IMR-90 (cell line): ENCODE data around the gene ARAP2. TPM values are rescaled to one million over a fixed set of nuclear protein-coding genes. Genes with fewer than 3 reads are reported as not detected.

Source experiments
- ATAC-seq: fragments of 200-7000 bp; cut with Tn5 transposase; 2 replicates; pipeline ENCODE4 v1.9.1; 2020; ENCODE audit warnings: low read depth, mild to moderate bottlenecking, moderate library complexity
- BruUV-seq: library from RNA; stranded (reverse); fragments of 400-500 nt; replicated peaks from 2 replicates; lab custom pipeline; 2021; lab: Mats Ljungman, UMichigan
- CTCF ChIA-PET: fragments of 300-600 bp; formaldehyde crosslinking; extraction: SDS; loops from one replicate; lab custom pipeline; 2021; ENCODE audit warnings: antibody characterized with exemption; lab: Yijun Ruan, JAX
- POLR2A ChIA-PET: fragments of 300-600 bp; sonication (Branson Sonifier 250); formaldehyde crosslinking; loops from one replicate; lab custom pipeline; 2022; ENCODE audit warnings: antibody characterized with exemption; ENCODE audit not compliant: unreplicated experiment; lab: Charles Lee
- DNase-seq: peaks from one replicate; pipeline ENCODE4 v3.0.0; 2013
- H2AFZ ChIP-seq: replicated peaks from 2 replicates; pipeline ENCODE3; 2013; ENCODE audit warnings: low read length, mild to moderate bottlenecking; ENCODE audit not compliant: poor library complexity
- H2AK5ac ChIP-seq: 2 replicates; pipeline ENCODE4 v1.6.1; 2013; ENCODE audit warnings: low read depth, low read length, inconsistent platforms
- H2AK9ac ChIP-seq: replicated peaks from 2 replicates; pipeline ENCODE3; 2013; ENCODE audit warnings: mild to moderate bottlenecking, low read depth, low read length, moderate library complexity; ENCODE audit not compliant: poor library complexity
- H2BK120ac ChIP-seq: 2 replicates; pipeline ENCODE4 v1.6.1; 2013; ENCODE audit warnings: low read depth, low read length, inconsistent platforms
- H2BK15ac ChIP-seq: 3 replicates; pipeline ENCODE4 v1.6.1; 2013; ENCODE audit warnings: low read depth, low read length, inconsistent platforms
- H2BK20ac ChIP-seq: 2 replicates; pipeline ENCODE4 v1.6.1; 2013; ENCODE audit warnings: low read depth, mild to moderate bottlenecking, inconsistent platforms, low read length, moderate library complexity
- H2BK5ac ChIP-seq: 2 replicates; pipeline ENCODE4 v1.6.1; 2013; ENCODE audit warnings: mild to moderate bottlenecking, low read depth, low read length, inconsistent platforms; ENCODE audit not compliant: poor library complexity, severe bottlenecking
- H3K14ac ChIP-seq: replicated peaks from 2 replicates; pipeline ENCODE4 v1.6.1; 2013; ENCODE audit warnings: low read depth, low read length, inconsistent platforms
- H3K18ac ChIP-seq: 2 replicates; pipeline ENCODE4 v1.6.1; 2013; ENCODE audit warnings: low read depth, low read length, control low read depth
- H3K23ac ChIP-seq: 2 replicates; pipeline ENCODE4 v1.6.1; 2013; ENCODE audit warnings: low read depth, low read length, inconsistent platforms
- H3K27ac ChIP-seq: 2 replicates; pipeline ENCODE4 v1.5.1; 2013; ENCODE audit warnings: mild to moderate bottlenecking, control low read depth, low read length; ENCODE audit not compliant: insufficient read depth
- H3K27me3 ChIP-seq: 2 replicates; pipeline ENCODE4 v1.6.1; 2013; ENCODE audit warnings: low read length; ENCODE audit not compliant: control insufficient read depth, insufficient read depth
- H3K36me3 ChIP-seq: 2 replicates; pipeline ENCODE4 v1.6.1; 2013; ENCODE audit warnings: low read length, mixed read lengths; ENCODE audit not compliant: control insufficient read depth, insufficient read depth
- H3K4ac ChIP-seq: 2 replicates; pipeline ENCODE4 v1.6.1; 2013; ENCODE audit warnings: low read depth, low read length, inconsistent platforms
- H3K4me1 ChIP-seq: 2 replicates; pipeline ENCODE4 v1.6.1; 2013; ENCODE audit warnings: low read length, mixed read lengths; ENCODE audit not compliant: control insufficient read depth, insufficient read depth
- H3K4me2 ChIP-seq: 2 replicates; pipeline ENCODE4 v1.6.1; 2013; ENCODE audit warnings: low read depth, mild to moderate bottlenecking, control low read depth, low read length, moderate library complexity
- H3K4me3 ChIP-seq: 2 replicates; pipeline ENCODE4 v1.5.1; 2013; ENCODE audit warnings: low read depth, mild to moderate bottlenecking, control low read depth, low read length, moderate library complexity; ENCODE audit not compliant: insufficient read depth
- H3K56ac ChIP-seq: 2 replicates; pipeline ENCODE4 v1.6.1; 2013; ENCODE audit warnings: low read length, inconsistent platforms; ENCODE audit not compliant: insufficient read depth; ENCODE audit errors: extremely low read depth
- H3K79me1 ChIP-seq, 2 experiments: 2 replicates each; pipeline ENCODE4 v1.6.1; 2013; ENCODE audit warnings: low read length in 2 of 2, inconsistent platforms in 1 of 2, low read depth in 1 of 2
- H3K9ac ChIP-seq: 2 replicates; pipeline ENCODE4 v1.6.1; 2013; ENCODE audit warnings: low read depth, low read length, control low read depth
- H3K9me1 ChIP-seq: 2 replicates; pipeline ENCODE4 v1.6.1; 2013; ENCODE audit warnings: low read length, inconsistent platforms; ENCODE audit not compliant: insufficient read depth
- H3K9me3 ChIP-seq: 2 replicates; pipeline ENCODE4 v1.6.1; 2013; ENCODE audit warnings: low read length; ENCODE audit not compliant: control insufficient read depth, insufficient read depth
- H4K20me1 ChIP-seq: 2 replicates; pipeline ENCODE4 v1.6.1; 2013; ENCODE audit warnings: low read length, inconsistent platforms; ENCODE audit not compliant: insufficient read depth
- H4K5ac ChIP-seq: 2 replicates; pipeline ENCODE4 v1.6.1; 2013; ENCODE audit warnings: mild to moderate bottlenecking, low read depth, low read length, control low read depth
- H4K8ac ChIP-seq, 2 experiments: 2 replicates each; pipeline ENCODE4 v1.6.1; 2013; ENCODE audit warnings: low read depth in 2 of 2, low read length in 2 of 2, control low read depth in 1 of 2, inconsistent platforms in 1 of 2
- H4K91ac ChIP-seq: 2 replicates; pipeline ENCODE4 v1.6.1; 2013; ENCODE audit warnings: low read depth, low read length, inconsistent platforms; ENCODE audit not compliant: insufficient read depth
- CEBPB ChIP-seq: IDR thresholded peaks from 2 replicates; pipeline ENCODE4 v1.6.1; 2012; ENCODE audit warnings: low read depth, low read length, improper control_type of control experiment
- MAFK ChIP-seq: IDR thresholded peaks from 2 replicates; pipeline ENCODE4 v1.6.1; 2012; ENCODE audit warnings: low read depth, low read length, improper control_type of control experiment
- MAZ ChIP-seq: IDR thresholded peaks from 2 replicates; pipeline ENCODE4 v1.6.1; 2012; ENCODE audit warnings: low read depth, mild to moderate bottlenecking, low read length, improper control_type of control experiment, moderate library complexity, borderline replicate concordance
- NFE2L2 ChIP-seq: fragments of 150-350 bp; IDR thresholded peaks from 2 replicates; pipeline ENCODE4 v1.6.1; 2016; ENCODE audit warnings: low read depth, mild to moderate bottlenecking, low read length
- RAD21 ChIP-seq: IDR thresholded peaks from 2 replicates; pipeline ENCODE4 v1.6.1; 2012; ENCODE audit warnings: low read length, improper control_type of control experiment
- RCOR1 ChIP-seq: IDR thresholded peaks from 2 replicates; pipeline ENCODE4 v1.6.1; 2012; ENCODE audit warnings: mild to moderate bottlenecking, low read length, improper control_type of control experiment; ENCODE audit not compliant: insufficient replicate concordance
- SMC3 ChIP-seq: fragments of 150-350 bp; IDR thresholded peaks from 2 replicates; pipeline ENCODE4 v1.6.1; 2016; ENCODE audit warnings: low read depth, mild to moderate bottlenecking, antibody characterized with exemption, low read length, moderate library complexity
- WGBS, 2 experiments: methylation state at CpG; one replicate each; pipeline versions ENCODE4 v1.1.5 to v1.1.7; 2013; ENCODE audit warnings: missing lambda C conversion rate in 2 of 2; ENCODE audit not compliant: insufficient read length in 1 of 2; ENCODE audit errors: extremely low coverage in 2 of 2; 5-methylcytosine and 5-hydroxymethylcytosine counted together
- dilution Hi-C: fragments of 300-500 bp; cut with HindIII; formaldehyde crosslinking; loops from one replicate; pipeline ENCODE4 v1.14.3; 2018; ENCODE audit warnings: low sequenced_read_pairs; ENCODE audit not compliant: unreplicated experiment
- in situ Hi-C: fragments of 300-500 bp; cut with MboI; formaldehyde crosslinking; loops from 3 replicates; pipeline ENCODE4 v1.14.3; 2019; ENCODE audit warnings: low sequenced_read_pairs, inconsistent platforms, mixed read lengths
- intact Hi-C: fragments of 100-400 bp; cut with micrococcal nuclease; formaldehyde crosslinking; loops from 2 replicates; pipeline ENCODE4 v1.10.0; 2022
- polyA plus RNA-seq, 3 experiments: library from polyadenylated mRNA; depleted of rRNA; stranded (reverse); fragments of >200 nt; gene quantifications; 2 replicates each; pipeline ENCODE4 v1.2.3, GENCODE V29; 2012; ENCODE audit warnings: low replicate concordance in 1 of 3
- total RNA-seq: library from RNA; depleted of rRNA; stranded (reverse); fragments of >200 nt; gene quantifications from 2 replicates; pipeline ENCODE4 v1.2.3, GENCODE V29; 2012
- TF ChIP-seq, protein P1 (sequence below): fragments of 150-350 bp; IDR thresholded peaks from 2 replicates; pipeline ENCODE4 v1.6.1; 2017; ENCODE audit warnings: mild to moderate bottlenecking, antibody characterized with exemption, low read length, low read depth

Gene ARAP2
- total and polyA plus RNA-seq, 2 of the 4 experiments (the other 2 are of a cell fraction) = 0.32 to 1.8 TPM

DNA sequence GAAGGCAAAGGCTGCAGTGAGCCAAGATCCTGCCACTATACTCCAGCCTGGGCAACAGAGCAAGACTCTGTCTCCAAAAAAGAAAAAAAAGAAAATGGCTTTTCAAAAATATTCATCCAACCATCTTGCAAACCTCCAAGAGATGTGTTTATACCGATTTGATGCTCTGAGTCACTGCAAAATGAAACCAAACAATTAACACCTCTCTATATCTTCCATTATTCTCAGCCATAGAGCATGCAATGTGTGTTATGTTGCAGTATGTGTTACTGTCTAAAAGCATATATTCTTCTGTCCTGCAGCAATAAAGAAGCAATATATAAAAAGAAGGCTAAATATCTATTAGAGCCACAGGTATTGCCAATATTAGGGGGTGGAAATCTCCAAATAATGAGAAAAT, 51.4 kb downstream of the ARAP2 start:
- Histone ChIP-seq H3K4me3 (no peak overlapping the region), H2AK5ac (no peak overlapping the region), H4K5ac (no peak overlapping the region), H3K56ac (no peak overlapping the region), H3K14ac (no peak overlapping the region), H3K9me3 (no peaks in the 10 kb centered on the region), H3K23ac (no peak overlapping the region), H3K79me1 (no peaks in the 10 kb centered on the region), H2AK9ac (no peak overlapping the region), H4K20me1 (no peaks in the 10 kb centered on the region), H3K4ac (no peak overlapping the region), H4K8ac (no peak overlapping the region), H3K9ac (no peak overlapping the region), H3K9me1 (no peaks in the 10 kb centered on the region), H2BK120ac (no peak overlapping the region), H3K27ac (no peak overlapping the region), H3K36me3 (no peaks in the 10 kb centered on the region), H3K18ac (no peak overlapping the region), H3K4me1 (no peaks in the 10 kb centered on the region), H2BK15ac (no peak overlapping the region), H4K91ac (no peak overlapping the region), H2AFZ (no peak overlapping the region), H2BK20ac (no peak overlapping the region), H3K27me3 (no peaks in the 10 kb centered on the region), H2BK5ac (no peak overlapping the region), H3K4me2 (no peak overlapping the region)
- in situ Hi-C loops = no loop called here
- no TSS peak for BruUV-seq
- dilution Hi-C loops = no loop called here
- intact Hi-C loops = no loop called here
- whole genome bisulfite sequencing, 2 experiments = no CpG with 5 or more reads among the region's 1 CpG
- TF ChIP-seq NFE2L2 = no peak
- TF ChIP-seq RCOR1 = no peak
- no peak for TF ChIP-seq MAFK
- no peak for TF ChIP-seq MAZ
- TF ChIP-seq RAD21 = no peak
- TF ChIP-seq, protein P1, sequence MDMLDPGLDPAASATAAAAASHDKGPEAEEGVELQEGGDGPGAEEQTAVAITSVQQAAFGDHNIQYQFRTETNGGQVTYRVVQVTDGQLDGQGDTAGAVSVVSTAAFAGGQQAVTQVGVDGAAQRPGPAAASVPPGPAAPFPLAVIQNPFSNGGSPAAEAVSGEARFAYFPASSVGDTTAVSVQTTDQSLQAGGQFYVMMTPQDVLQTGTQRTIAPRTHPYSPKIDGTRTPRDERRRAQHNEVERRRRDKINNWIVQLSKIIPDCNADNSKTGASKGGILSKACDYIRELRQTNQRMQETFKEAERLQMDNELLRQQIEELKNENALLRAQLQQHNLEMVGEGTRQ = no peak
- TF ChIP-seq CEBPB = no peak
- TF ChIP-seq SMC3 = no peak
- ChIA-PET CTCF (no interaction called here), POLR2A (no interaction called here)
- DNase-seq (no peak), ATAC-seq (no peak)
